ENCODE data around the gene PHLPP2. TPM values are rescaled to one million over a fixed set of nuclear protein-coding genes. Genes with fewer than 3 reads are reported as not detected.

The PHLPP2 gene
- total and polyA plus RNA-seq, 10 of the 15 experiments (the other 5 are each of a cell fraction or from before 2014, with no cell fraction given) = 1.0 to 13.2 (median 7.0) TPM

DNA sequence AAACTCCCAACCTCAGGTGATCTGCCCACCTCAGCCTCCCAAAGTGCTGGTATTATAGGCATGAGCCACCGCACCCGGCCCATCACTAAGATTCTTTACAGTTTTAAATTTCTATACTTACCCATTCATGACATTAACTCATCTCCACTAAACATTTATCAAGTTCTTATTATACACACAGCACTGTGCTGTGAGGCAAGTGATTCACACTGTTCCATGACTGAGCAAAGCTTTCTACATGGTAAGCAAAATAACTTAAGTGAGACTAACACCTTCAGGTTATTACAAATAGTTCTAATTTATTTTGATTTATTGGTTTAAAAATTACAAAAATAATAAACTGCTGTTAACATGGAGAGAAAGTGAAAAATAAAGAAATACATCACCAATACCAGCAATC is 65.0 kb downstream of the PHLPP2 start:
- ChIA-PET SMC1A (ENCODE audit: uncharacterized antibody, unreplicated experiment) (interaction anchor here (0.6 kb wide), 1 partner anchor 251 kb away, joined by 3 read pairs; no protein-coding TSS in a partner anchor), POLR2A (no interaction called here), CTCF (no interaction called here), RAD21 (ENCODE audit: unreplicated experiment) (no interaction called here)
- no peaks in the 10 kb centered on the region; the same call in 1 of the 2 replicates for H3K4me1 ChIP-seq (ENCODE audit: control insufficient read depth, insufficient read depth, low read length)
- WGBS (ENCODE audit: insufficient coverage, insufficient replicate concordance, low lambda C conversion rate, missing lambda C conversion rate) = 96% methylated on average over 2 of the region's 2 CpGs
- in situ Hi-C loops (cut with MboI) = no loop called here
- H3K9me3 ChIP-seq (replicated peaks; ENCODE audit: control insufficient read depth, insufficient read depth, low read length) = no peaks in the 10 kb centered on the region
- intact Hi-C loops (cut with micrococcal nuclease; ENCODE audit: unreplicated experiment) = no loop called here
- no peak overlapping the region for H3K4me3 ChIP-seq
- DNase-seq (ENCODE audit: low read depth, low spot score) = no peak
- no peak for FAIRE-seq
- no peaks in the 10 kb centered on the region for H4K20me1 ChIP-seq (ENCODE audit: control insufficient read depth, insufficient read depth)
- TF ChIP-seq YY1 (IDR thresholded peaks at IDR 0.05; ENCODE audit: low read depth, low read length) = no peak
- no peak for TF ChIP-seq NR2C1 (IDR thresholded peaks at IDR 0.05)
- no peak for TF ChIP-seq SIN3A (IDR thresholded peaks at IDR 0.05; ENCODE audit: low read depth, low read length)
- TF ChIP-seq ZBTB33 (IDR thresholded peaks at IDR 0.05) = no peak
- TF ChIP-seq MEF2B (IDR thresholded peaks at IDR 0.05; ENCODE audit: partially characterized antibody, poor library complexity, severe bottlenecking) = no peak
- TF ChIP-seq, protein P1, sequence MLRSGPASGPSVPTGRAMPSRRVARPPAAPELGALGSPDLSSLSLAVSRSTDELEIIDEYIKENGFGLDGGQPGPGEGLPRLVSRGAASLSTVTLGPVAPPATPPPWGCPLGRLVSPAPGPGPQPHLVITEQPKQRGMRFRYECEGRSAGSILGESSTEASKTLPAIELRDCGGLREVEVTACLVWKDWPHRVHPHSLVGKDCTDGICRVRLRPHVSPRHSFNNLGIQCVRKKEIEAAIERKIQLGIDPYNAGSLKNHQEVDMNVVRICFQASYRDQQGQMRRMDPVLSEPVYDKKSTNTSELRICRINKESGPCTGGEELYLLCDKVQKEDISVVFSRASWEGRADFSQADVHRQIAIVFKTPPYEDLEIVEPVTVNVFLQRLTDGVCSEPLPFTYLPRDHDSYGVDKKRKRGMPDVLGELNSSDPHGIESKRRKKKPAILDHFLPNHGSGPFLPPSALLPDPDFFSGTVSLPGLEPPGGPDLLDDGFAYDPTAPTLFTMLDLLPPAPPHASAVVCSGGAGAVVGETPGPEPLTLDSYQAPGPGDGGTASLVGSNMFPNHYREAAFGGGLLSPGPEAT (IDR thresholded peaks at IDR 0.05; ENCODE audit: low read depth) = no peak
- TF ChIP-seq, protein P2, sequence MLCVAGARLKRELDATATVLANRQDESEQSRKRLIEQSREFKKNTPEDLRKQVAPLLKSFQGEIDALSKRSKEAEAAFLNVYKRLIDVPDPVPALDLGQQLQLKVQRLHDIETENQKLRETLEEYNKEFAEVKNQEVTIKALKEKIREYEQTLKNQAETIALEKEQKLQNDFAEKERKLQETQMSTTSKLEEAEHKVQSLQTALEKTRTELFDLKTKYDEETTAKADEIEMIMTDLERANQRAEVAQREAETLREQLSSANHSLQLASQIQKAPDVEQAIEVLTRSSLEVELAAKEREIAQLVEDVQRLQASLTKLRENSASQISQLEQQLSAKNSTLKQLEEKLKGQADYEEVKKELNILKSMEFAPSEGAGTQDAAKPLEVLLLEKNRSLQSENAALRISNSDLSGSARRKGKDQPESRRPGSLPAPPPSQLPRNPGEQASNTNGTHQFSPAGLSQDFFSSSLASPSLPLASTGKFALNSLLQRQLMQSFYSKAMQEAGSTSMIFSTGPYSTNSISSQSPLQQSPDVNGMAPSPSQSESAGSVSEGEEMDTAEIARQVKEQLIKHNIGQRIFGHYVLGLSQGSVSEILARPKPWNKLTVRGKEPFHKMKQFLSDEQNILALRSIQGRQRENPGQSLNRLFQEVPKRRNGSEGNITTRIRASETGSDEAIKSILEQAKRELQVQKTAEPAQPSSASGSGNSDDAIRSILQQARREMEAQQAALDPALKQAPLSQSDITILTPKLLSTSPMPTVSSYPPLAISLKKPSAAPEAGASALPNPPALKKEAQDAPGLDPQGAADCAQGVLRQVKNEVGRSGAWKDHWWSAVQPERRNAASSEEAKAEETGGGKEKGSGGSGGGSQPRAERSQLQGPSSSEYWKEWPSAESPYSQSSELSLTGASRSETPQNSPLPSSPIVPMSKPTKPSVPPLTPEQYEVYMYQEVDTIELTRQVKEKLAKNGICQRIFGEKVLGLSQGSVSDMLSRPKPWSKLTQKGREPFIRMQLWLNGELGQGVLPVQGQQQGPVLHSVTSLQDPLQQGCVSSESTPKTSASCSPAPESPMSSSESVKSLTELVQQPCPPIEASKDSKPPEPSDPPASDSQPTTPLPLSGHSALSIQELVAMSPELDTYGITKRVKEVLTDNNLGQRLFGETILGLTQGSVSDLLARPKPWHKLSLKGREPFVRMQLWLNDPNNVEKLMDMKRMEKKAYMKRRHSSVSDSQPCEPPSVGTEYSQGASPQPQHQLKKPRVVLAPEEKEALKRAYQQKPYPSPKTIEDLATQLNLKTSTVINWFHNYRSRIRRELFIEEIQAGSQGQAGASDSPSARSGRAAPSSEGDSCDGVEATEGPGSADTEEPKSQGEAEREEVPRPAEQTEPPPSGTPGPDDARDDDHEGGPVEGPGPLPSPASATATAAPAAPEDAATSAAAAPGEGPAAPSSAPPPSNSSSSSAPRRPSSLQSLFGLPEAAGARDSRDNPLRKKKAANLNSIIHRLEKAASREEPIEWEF (IDR thresholded peaks at IDR 0.05; ENCODE audit: insufficient replicate concordance, low read depth, low read length) = no peak
- TF ChIP-seq SMAD5 (IDR thresholded peaks at IDR 0.05; ENCODE audit: low read depth) = no peak
- no peak for TF ChIP-seq GABPA (IDR thresholded peaks at IDR 0.05; ENCODE audit: low read depth)
- no peak for TF ChIP-seq NFYA (IDR thresholded peaks at IDR 0.05; ENCODE audit: borderline replicate concordance, low read depth, low read length)
- TF ChIP-seq CREM (IDR thresholded peaks at IDR 0.05; ENCODE audit: low read depth) = no peak
- no peak for TF ChIP-seq DPF2 (IDR thresholded peaks at IDR 0.05)
- no peak for TF ChIP-seq EGR1 (IDR thresholded peaks at IDR 0.05; ENCODE audit: borderline replicate concordance in 1 of 2, low read depth in 2 of 2, low read length in 2 of 2)
- no peak for TF ChIP-seq MYC (IDR thresholded peaks at IDR 0.05; ENCODE audit: insufficient read depth, insufficient read length, insufficient replicate concordance, low read length, severe bottlenecking)
- no peak for TF ChIP-seq YBX1 (IDR thresholded peaks at IDR 0.05)
- TF ChIP-seq ZNF384 (IDR thresholded peaks at IDR 0.05; ENCODE audit: borderline replicate concordance, low read depth, low read length) = no peak
- no peak for TF ChIP-seq LARP7 (IDR thresholded peaks at IDR 0.05)
- TF ChIP-seq JUND (IDR thresholded peaks at IDR 0.05; ENCODE audit: low read depth, low read length) = no peak
- H3K36me3 ChIP-seq (ENCODE audit: control insufficient read depth in 2 of 2, insufficient read depth in 2 of 2, low read length in 1 of 2) = peaks cover 0 to 2% of the 10 kb centered on the region in 2 experiments; a peak in 3 of 4 replicates
- H3K9ac ChIP-seq (ENCODE audit: control insufficient read depth, insufficient read depth, low read length) = no peak overlapping the region
- no TSS peak for BruUV-seq (replicated peaks)
- no peaks in the 10 kb centered on the region for H3K79me2 ChIP-seq (ENCODE audit: control insufficient read depth, insufficient read depth, low read length)
- H2AFZ ChIP-seq (ENCODE audit: control insufficient read depth, low read depth, low read length) = no peak overlapping the region
- no peak overlapping the region for H3K27ac ChIP-seq (ENCODE audit: control insufficient read depth, insufficient read depth)
- H3K27me3 ChIP-seq (replicated peaks in 1 of 2; ENCODE audit: control insufficient read depth in 2 of 2, insufficient read depth in 2 of 2, low read length in 1 of 2) = no peaks in the 10 kb centered on the region
- no peak for ATAC-seq
- H3K4me2 ChIP-seq (ENCODE audit: control insufficient read depth, insufficient read depth) = no peak overlapping the region

Data from GM12878 (cell line).